H9 (cell line): Measurements from ENCODE around the gene FARP2. TPM values are rescaled to one million over a fixed set of nuclear protein-coding genes. Genes with fewer than 3 reads are reported as not detected.

ENCODE experiments used
- DNase-seq: peaks from one replicate; pipeline ENCODE4 v3.0.0-alpha.2; 2017
- H2AFZ ChIP-seq: one replicate; pipeline ENCODE4 v1.6.1; 2013; ENCODE audit warnings: mild to moderate bottlenecking, low read length, control low read depth, moderate library complexity
- H2AK5ac ChIP-seq: 2 replicates; pipeline ENCODE4 v1.6.1; 2013; ENCODE audit warnings: low read length, control low read depth, mixed read lengths; ENCODE audit not compliant: insufficient read length
- H2BK120ac ChIP-seq: one replicate; pipeline ENCODE4 v1.6.1; 2013; ENCODE audit warnings: low read depth, mild to moderate bottlenecking, low read length, control low read depth, inconsistent platforms; ENCODE audit not compliant: poor library complexity, severe bottlenecking
- H2BK12ac ChIP-seq: 2 replicates; pipeline ENCODE4 v1.6.1; 2013; ENCODE audit warnings: low read length, control low read depth, mixed read lengths, low read depth; ENCODE audit not compliant: insufficient read length
- H2BK15ac ChIP-seq: 2 replicates; pipeline ENCODE4 v1.6.1; 2013; ENCODE audit warnings: low read depth, low read length, control low read depth
- H2BK20ac ChIP-seq: one replicate; pipeline ENCODE4 v1.6.1; 2013; ENCODE audit warnings: low read depth, mild to moderate bottlenecking, low read length, control low read depth, inconsistent platforms; ENCODE audit not compliant: poor library complexity, severe bottlenecking
- H2BK5ac ChIP-seq: 2 replicates; pipeline ENCODE4 v1.6.1; 2013; ENCODE audit warnings: low read length, control low read depth, mixed read lengths; ENCODE audit not compliant: insufficient read length
- H3K14ac ChIP-seq: 2 replicates; pipeline ENCODE4 v1.6.1; 2013; ENCODE audit warnings: low read length, control low read depth; ENCODE audit not compliant: insufficient read depth
- H3K18ac ChIP-seq: 2 replicates; pipeline ENCODE4 v1.6.1; 2013; ENCODE audit warnings: low read depth, mild to moderate bottlenecking, mixed read lengths, low read length, control low read depth; ENCODE audit not compliant: insufficient read length
- H3K23ac ChIP-seq: 2 replicates; pipeline ENCODE4 v1.6.1; 2013; ENCODE audit warnings: low read length, control low read depth, mixed read lengths, low read depth; ENCODE audit not compliant: insufficient read length
- H3K23me2 ChIP-seq: 2 replicates; pipeline ENCODE4 v1.6.1; 2013; ENCODE audit warnings: low read depth, mild to moderate bottlenecking, mixed read lengths, low read length, control low read depth; ENCODE audit not compliant: insufficient read length, poor library complexity, severe bottlenecking
- H3K27ac ChIP-seq: 2 replicates; pipeline ENCODE4 v1.5.1; 2013; ENCODE audit warnings: low read length, control low read depth, mixed read lengths, low read depth; ENCODE audit not compliant: insufficient read length
- H3K27me3 ChIP-seq: 2 replicates; pipeline ENCODE4 v1.6.1; 2013; ENCODE audit warnings: low read length, control low read depth, inconsistent platforms; ENCODE audit not compliant: insufficient read depth
- H3K4ac ChIP-seq: 2 replicates; pipeline ENCODE4 v1.6.1; 2013; ENCODE audit warnings: low read depth, mild to moderate bottlenecking, control low read depth, inconsistent platforms, low read length, moderate library complexity
- H3K4me1 ChIP-seq: 2 replicates; pipeline ENCODE4 v1.6.1; 2013; ENCODE audit warnings: low read length, control low read depth, inconsistent platforms; ENCODE audit not compliant: insufficient read depth
- H3K4me2 ChIP-seq: 2 replicates; pipeline ENCODE4 v1.6.1; 2013; ENCODE audit warnings: low read length, control low read depth, mixed read lengths; ENCODE audit not compliant: insufficient read length, insufficient read depth
- H3K56ac ChIP-seq: 2 replicates; pipeline ENCODE4 v1.6.1; 2013; ENCODE audit warnings: low read depth, mild to moderate bottlenecking, mixed read lengths, low read length, control low read depth; ENCODE audit not compliant: insufficient read length
- H3K79me1 ChIP-seq: 2 replicates; pipeline ENCODE4 v1.6.1; 2013; ENCODE audit warnings: low read depth, mild to moderate bottlenecking, moderate library complexity, low read length, control low read depth, inconsistent platforms; ENCODE audit not compliant: insufficient read depth, poor library complexity, severe bottlenecking
- H3K79me2 ChIP-seq: 2 replicates; pipeline ENCODE4 v1.6.1; 2013; ENCODE audit warnings: low read length, control low read depth, inconsistent platforms; ENCODE audit not compliant: insufficient read depth
- H3K9ac ChIP-seq: 2 replicates; pipeline ENCODE4 v1.6.1; 2013; ENCODE audit warnings: low read length, control low read depth, mixed read lengths; ENCODE audit not compliant: insufficient read length; ENCODE audit errors: extremely low read depth
- H3K9me3 ChIP-seq: one replicate; pipeline ENCODE4 v1.6.1; 2013; ENCODE audit warnings: low read depth, low read length, inconsistent platforms; ENCODE audit not compliant: control insufficient read depth
- H3T11ph ChIP-seq: one replicate; pipeline ENCODE4 v1.6.1; 2013; ENCODE audit warnings: mild to moderate bottlenecking, low read length, control low read depth, inconsistent platforms
- H4K20me1 ChIP-seq: one replicate; pipeline ENCODE4 v1.6.1; 2013; ENCODE audit not compliant: control insufficient read depth, insufficient read length, insufficient read depth
- H4K5ac ChIP-seq: 2 replicates; pipeline ENCODE4 v1.6.1; 2013; ENCODE audit warnings: low read depth, mild to moderate bottlenecking, mixed read lengths, low read length, control low read depth; ENCODE audit not compliant: insufficient read length
- H4K8ac ChIP-seq: replicated peaks from 2 replicates; pipeline ENCODE4 v1.6.1; 2013; ENCODE audit warnings: low read length, control low read depth, mixed read lengths, low read depth; ENCODE audit not compliant: insufficient read length
- H4K91ac ChIP-seq: 2 replicates; pipeline ENCODE4 v1.6.1; 2013; ENCODE audit warnings: low read depth, mild to moderate bottlenecking, moderate library complexity, mixed read lengths, low read length, control low read depth; ENCODE audit not compliant: insufficient read length
- H3K27ac Mint-ChIP-seq, 3 experiments: 2 replicates in 2 of 3; 3 replicates in 1 of 3; pipeline ENCODE4 v1.8.0; 2020 to 2021; ENCODE audit warnings: mixed read lengths in 3 of 3, mild to moderate bottlenecking in 1 of 3, moderate library complexity in 1 of 3
- H3K27me3 Mint-ChIP-seq: 2 replicates; pipeline ENCODE4 v1.8.0; 2021; ENCODE audit warnings: low read depth, mild to moderate bottlenecking, moderate library complexity, mixed read lengths
- H3K36me3 Mint-ChIP-seq, 3 experiments: 2 replicates in 2 of 3; 3 replicates in 1 of 3; pipeline ENCODE4 v1.8.0; 2020 to 2021; ENCODE audit warnings: low read depth in 3 of 3, mixed read lengths in 3 of 3; ENCODE audit not compliant: insufficient read depth in 1 of 3
- H3K4me1 Mint-ChIP-seq, 2 experiments: 2 replicates each; pipeline ENCODE4 v1.8.0; 2020; ENCODE audit warnings: mixed read lengths in 2 of 2
- H3K4me3 Mint-ChIP-seq, 2 experiments: 2 replicates in 1 of 2; 3 replicates in 1 of 2; pipeline ENCODE4 v1.8.0; 2020 to 2021; ENCODE audit warnings: mild to moderate bottlenecking in 2 of 2, mixed read lengths in 2 of 2, moderate library complexity in 1 of 2
- H3K9me3 Mint-ChIP-seq, 2 experiments: 2 replicates in 1 of 2; 3 replicates in 1 of 2; pipeline ENCODE4 v1.8.0; 2020; ENCODE audit warnings: mild to moderate bottlenecking in 2 of 2, mixed read lengths in 2 of 2, moderate library complexity in 1 of 2
- WGBS: extraction: QIAGEN DNeasy Blood & Tissue Kit; methylation state at CpG from one replicate; pipeline ENCODE4 v1.1.7; 2013; ENCODE audit warnings: missing lambda C conversion rate, low lambda C conversion rate, mixed read lengths; ENCODE audit not compliant: insufficient read length; ENCODE audit errors: extremely low coverage; 5-methylcytosine and 5-hydroxymethylcytosine counted together
- total RNA-seq: library from RNA; stranded (reverse); gene quantifications from 2 replicates; pipeline ENCODE4 v1.2.1, GENCODE V29; 2021
- TF ChIP-seq, protein P1 (sequence below): fragments of 200-600 bp; sonication (generic); conservative IDR thresholded peaks from 3 replicates; pipeline ENCODE4 v1.8.0; 2021; ENCODE audit warnings: antibody characterized with exemption, mild to moderate bottlenecking

The FARP2 gene
- total RNA-seq, 1 experiment from 2014 or later = 33.9 TPM

- H2AK5ac ChIP-seq = no peak overlapping the region
- no peak overlapping the region for H4K8ac ChIP-seq
- no peak overlapping the region for H3K9ac ChIP-seq
- H2BK5ac ChIP-seq = no peak overlapping the region
- Mint-ChIP-seq H3K27ac (no peak overlapping the region), H3K9me3 (no peaks in the 10 kb centered on the region), H3K36me3 (no peaks in the 10 kb centered on the region; a peak in 1 of 7 replicates), H3K27me3 (no peaks in the 10 kb centered on the region; the same call in none of the 2 replicates), H3K4me1 (peaks cover 3% of the 10 kb centered on the region in 2 experiments; a peak in 1 of 4 replicates), H3K4me3 (no peak overlapping the region)
- no peak overlapping the region for H2BK15ac ChIP-seq
- H2BK20ac ChIP-seq = no peak overlapping the region
- H3K79me2 ChIP-seq = no peaks in the 10 kb centered on the region
- no peak overlapping the region for H3K23ac ChIP-seq
- H3K27ac ChIP-seq = no peak overlapping the region
- no peak overlapping the region for H3K4ac ChIP-seq
- H2AFZ ChIP-seq = no peak overlapping the region
- WGBS = no CpG with 5 or more reads among the region's 18 CpGs
- no peaks in the 10 kb centered on the region for H3K4me1 ChIP-seq
- H3T11ph ChIP-seq = no peak overlapping the region
- DNase-seq = no peak
- no peaks in the 10 kb centered on the region for H3K23me2 ChIP-seq
- no peak overlapping the region; the same call in 1 of the 2 replicates for H3K14ac ChIP-seq
- no peak overlapping the region for H4K91ac ChIP-seq
- no peak overlapping the region for H2BK12ac ChIP-seq
- no peak overlapping the region for H3K56ac ChIP-seq
- no peaks in the 10 kb centered on the region for H3K79me1 ChIP-seq
- no peak overlapping the region for H3K4me2 ChIP-seq
- no peaks in the 10 kb centered on the region for H3K27me3 ChIP-seq
- H4K5ac ChIP-seq = no peak overlapping the region
- TF ChIP-seq, protein P1, sequence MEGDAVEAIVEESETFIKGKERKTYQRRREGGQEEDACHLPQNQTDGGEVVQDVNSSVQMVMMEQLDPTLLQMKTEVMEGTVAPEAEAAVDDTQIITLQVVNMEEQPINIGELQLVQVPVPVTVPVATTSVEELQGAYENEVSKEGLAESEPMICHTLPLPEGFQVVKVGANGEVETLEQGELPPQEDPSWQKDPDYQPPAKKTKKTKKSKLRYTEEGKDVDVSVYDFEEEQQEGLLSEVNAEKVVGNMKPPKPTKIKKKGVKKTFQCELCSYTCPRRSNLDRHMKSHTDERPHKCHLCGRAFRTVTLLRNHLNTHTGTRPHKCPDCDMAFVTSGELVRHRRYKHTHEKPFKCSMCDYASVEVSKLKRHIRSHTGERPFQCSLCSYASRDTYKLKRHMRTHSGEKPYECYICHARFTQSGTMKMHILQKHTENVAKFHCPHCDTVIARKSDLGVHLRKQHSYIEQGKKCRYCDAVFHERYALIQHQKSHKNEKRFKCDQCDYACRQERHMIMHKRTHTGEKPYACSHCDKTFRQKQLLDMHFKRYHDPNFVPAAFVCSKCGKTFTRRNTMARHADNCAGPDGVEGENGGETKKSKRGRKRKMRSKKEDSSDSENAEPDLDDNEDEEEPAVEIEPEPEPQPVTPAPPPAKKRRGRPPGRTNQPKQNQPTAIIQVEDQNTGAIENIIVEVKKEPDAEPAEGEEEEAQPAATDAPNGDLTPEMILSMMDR = no peak
- no peaks in the 10 kb centered on the region for H3K9me3 ChIP-seq
- no peak overlapping the region for H3K18ac ChIP-seq
- no peak overlapping the region for H2BK120ac ChIP-seq
- H4K20me1 ChIP-seq = no peaks in the 10 kb centered on the region
Observed at GRCh38 chr2:241463276-241464135, 107.4 kb downstream of the FARP2 start.
